Gastroesophageal sphincter (tissue), 2 donors: ENCODE results near the gene SUN2.

ENCODE experiments used
- POLR2A ChIP-seq, 2 donors: fragments of 450-650 bp; IDR thresholded peaks; one replicate each; pipeline ENCODE4 v1.6.1; 2017; ENCODE audit warnings: antibody characterized with exemption in 2 of 2, mild to moderate bottlenecking in 2 of 2, moderate library complexity in 1 of 2
- POLR2AphosphoS5 ChIP-seq: sonication (generic); formaldehyde crosslinking; IDR thresholded peaks from one replicate; pipeline ENCODE4 v1.6.1; 2017; ENCODE audit warnings: antibody characterized with exemption

- TF ChIP-seq POLR2AphosphoS5 (no peak), POLR2A (IDR thresholded peaks at IDR 0.05) (no peak)
Measured at GRCh38 chr22:38697425-38698089, 58.2 kb downstream of the SUN2 start.
